GM21447 (cell line): Measurements from ENCODE around the gene LY86.
A peak's percentile ranks its signal among the peaks of the same experiment; 100 is the strongest.

Source experiments
- ATAC-seq: cut with Tn5 transposase; IDR thresholded peaks from one replicate; pipeline ENCODE4 v1.9.1; 2021; ENCODE audit not compliant: unreplicated experiment

Gene LY86

GRCh38 chr6:6588064-6588923 is at the start of gene LY86:
TSS of gene LY86 (plus strand) at chr6:6588720. CDS start at chr6:6588735, 15 bp downstream.
- peak; percentile 46 for ATAC-seq

GRCh38 chr6:6539036-6539435 is 49.5 kb upstream of the LY86 start:
- no peak for ATAC-seq

DNA sequence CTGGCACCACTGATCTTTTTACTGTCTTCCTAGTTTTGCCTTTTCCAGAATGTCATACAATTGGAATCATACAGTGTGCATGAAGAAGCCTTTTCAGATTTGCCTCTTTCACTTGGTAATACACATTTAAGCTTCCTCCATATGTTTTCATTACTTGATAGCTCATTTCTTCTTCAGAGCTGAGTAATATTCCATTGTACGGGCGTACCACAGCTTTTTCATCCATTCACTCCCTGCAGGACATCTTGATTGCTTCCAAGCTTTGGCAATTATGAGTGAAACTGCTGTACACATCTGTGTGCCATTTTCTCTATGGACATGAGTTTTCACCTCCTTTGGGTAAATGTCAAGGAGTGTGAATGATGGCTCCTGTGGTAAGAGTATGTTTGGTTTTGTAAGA is 46.2 kb upstream of the LY86 start:
- no peak for ATAC-seq

- ATAC-seq: no peak
Measured at GRCh38 chr6:6543181-6543879, 45.2 kb upstream of the LY86 start.

DNA sequence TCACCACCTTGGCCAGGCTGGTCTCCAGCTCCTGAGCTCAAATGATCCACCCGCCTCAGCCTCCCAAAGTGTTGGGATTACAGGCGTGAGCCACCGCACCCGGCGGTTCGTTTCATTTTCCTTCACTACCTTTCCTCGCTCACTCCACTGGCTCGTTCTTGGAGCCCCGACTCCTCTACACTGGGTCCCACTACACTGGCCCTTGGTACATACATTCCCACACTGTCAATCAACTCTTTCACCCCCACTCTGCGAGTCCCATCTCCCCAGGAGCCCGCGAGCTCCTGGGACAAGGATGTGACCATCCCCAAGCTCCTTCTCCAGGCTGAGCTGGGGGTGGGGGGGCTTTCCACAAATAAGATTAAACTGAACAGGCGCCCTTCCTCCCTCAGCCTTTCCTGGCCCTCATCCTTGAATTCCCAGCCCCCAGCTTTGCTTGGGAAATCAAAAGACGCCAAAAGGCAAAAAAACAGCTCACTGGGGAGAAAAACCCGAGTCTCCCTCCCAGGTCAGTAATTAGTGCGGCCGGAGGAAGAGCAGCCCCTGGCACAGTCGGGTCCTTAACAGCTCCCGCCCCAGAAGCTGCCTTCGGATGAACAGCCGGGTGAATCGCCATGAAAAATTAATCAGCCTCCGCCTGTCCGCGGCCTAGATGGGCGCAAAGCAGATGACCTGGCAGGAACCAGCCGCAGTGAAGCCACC is 42.8 kb upstream of the LY86 start:
- ATAC-seq: no peak

GRCh38 chr6:6546318-6547109 is 42.0 kb upstream of the LY86 start:
- peak; percentile 45 for ATAC-seq

- ATAC-seq: peak; percentile 90
Measured at GRCh38 chr6:6547110-6547879, 41.2 kb upstream of the LY86 start.

GRCh38 chr6:6556161-6556737 is 32.3 kb upstream of the LY86 start:
- no peak for ATAC-seq

- ATAC-seq: no peak
Measured at GRCh38 chr6:6556738-6557503, 31.6 kb upstream of the LY86 start.

DNA sequence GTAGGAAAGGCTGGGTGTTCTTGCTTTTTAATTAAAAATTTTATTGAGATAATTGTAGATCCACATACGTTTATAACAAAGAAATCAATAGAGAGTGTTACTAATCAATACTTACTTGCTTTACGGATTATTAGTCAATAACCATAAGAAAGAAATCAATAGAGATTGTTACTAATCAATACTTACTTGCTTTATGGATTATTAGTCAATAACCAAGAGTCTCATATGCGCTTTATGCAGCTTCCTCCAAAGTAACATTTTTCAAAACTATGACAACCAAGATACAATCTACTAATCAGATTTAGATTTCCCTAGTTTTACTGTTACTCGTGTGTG is 31.0 kb upstream of the LY86 start:
- no peak for ATAC-seq

DNA sequence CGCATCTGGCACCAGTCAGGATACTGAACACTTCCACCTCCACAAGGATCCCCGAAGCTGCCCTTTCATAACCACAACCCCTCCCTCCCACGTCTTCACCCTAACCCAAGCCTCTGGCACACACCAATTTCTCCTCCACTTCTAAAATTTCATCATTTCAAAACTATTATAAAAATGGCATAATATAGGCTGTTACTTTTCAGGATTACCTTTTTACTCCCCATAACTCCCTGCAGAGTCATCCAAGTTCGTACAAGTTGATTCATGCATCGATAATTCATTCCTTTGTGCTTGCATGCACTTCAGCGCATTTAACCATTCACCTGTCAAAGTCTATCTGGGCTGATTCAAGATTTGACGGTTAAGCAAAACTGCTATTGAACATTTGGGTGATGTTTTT is 30.6 kb upstream of the LY86 start:
- no peak for ATAC-seq

- ATAC-seq: no peak
Measured at GRCh38 chr6:6559994-6560570, 28.4 kb upstream of the LY86 start.

- ATAC-seq: no peak
Measured at GRCh38 chr6:6560909-6561308, 27.6 kb upstream of the LY86 start.

DNA sequence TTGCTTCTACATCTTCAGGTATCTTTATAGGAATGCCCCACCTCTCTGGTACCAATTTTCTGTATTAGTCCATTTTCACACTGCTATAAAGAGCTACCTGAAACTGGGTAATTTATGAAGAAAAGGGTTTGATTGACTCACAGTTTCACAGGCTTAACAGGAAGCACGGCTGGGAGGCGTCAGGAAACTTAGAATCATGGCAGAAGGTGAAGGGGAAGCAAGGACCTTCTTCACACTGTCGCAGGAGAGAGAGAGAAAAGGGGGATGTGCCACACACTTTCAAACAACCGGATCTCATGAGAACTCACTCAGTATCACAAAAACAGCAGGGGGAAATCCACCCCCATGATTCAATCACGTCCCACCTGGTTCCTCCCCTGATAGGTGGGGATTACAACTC is 24.4 kb upstream of the LY86 start:
- ATAC-seq: no peak

- ATAC-seq: no peak
Measured at GRCh38 chr6:6565069-6565468, 23.5 kb upstream of the LY86 start.

- ATAC-seq: no peak
Measured at GRCh38 chr6:6565488-6565887, 23.0 kb upstream of the LY86 start.

- ATAC-seq: no peak
Measured at GRCh38 chr6:6566766-6567165, 21.8 kb upstream of the LY86 start.

GRCh38 chr6:6569096-6569810 is 19.3 kb upstream of the LY86 start:
- ATAC-seq: no peak
